HepG2 (cell line): ENCODE data around the gene ITGB1. TPM values are rescaled to one million over a fixed set of nuclear protein-coding genes. Genes with fewer than 3 reads are reported as not detected.
A peak's percentile ranks its signal among the peaks of the same experiment; 100 is the strongest.

ENCODE experiments used
- ATAC-seq: fragments of 200-7000 bp; cut with Tn5 transposase; 3 replicates; pipeline ENCODE4 v1.9.1; 2020; ENCODE audit warnings: mild to moderate bottlenecking, moderate library complexity
- BruUV-seq: library from RNA; stranded (reverse); fragments of 400-500 nt; replicated peaks from 2 replicates; lab custom pipeline; 2021; lab: Mats Ljungman, UMichigan
- CTCF ChIA-PET: fragments of 300-600 bp; formaldehyde crosslinking; extraction: SDS; loops from one replicate; lab custom pipeline; 2021; ENCODE audit warnings: low total read pairs, inconsistent platforms, low intra/inter-chr PET ratio; lab: Yijun Ruan, JAX
- POLR2A ChIA-PET: fragments of 350-600 bp; sonication (Branson Sonifier 250); formaldehyde crosslinking; loops from one replicate; lab custom pipeline; 2020; ENCODE audit warnings: antibody characterized with exemption, inconsistent platforms; lab: Yijun Ruan, JAX
- DNase-seq: peaks from one replicate; pipeline ENCODE4 v3.0.0-alpha.2; 2015; ENCODE audit warnings: low spot score
- FAIRE-seq: peaks from 3 replicates; lab custom pipeline; 2011; peaks lifted over from hg19 to GRCh38; lab: Jason Lieb, UNC
- H2AFZ ChIP-seq: one replicate; pipeline ENCODE4 v1.6.1; 2011; ENCODE audit warnings: low read length, inconsistent platforms
- H3K27ac ChIP-seq: fragments of 300-600 bp; 3 replicates; pipeline ENCODE4 v1.8.0; 2011; ENCODE audit warnings: mixed run types, mild to moderate bottlenecking, mixed read lengths, low read length, inconsistent platforms; ENCODE audit not compliant: insufficient read depth; ENCODE audit errors: extremely low read length
- H3K27me3 ChIP-seq, 2 experiments: fragments of 200-600 bp in 1 of 2; 2 replicates in 1 of 2; 3 replicates in 1 of 2; pipeline versions ENCODE4 v1.6.0 to v1.8.0; 2011; ENCODE audit warnings: low read length in 2 of 2, mild to moderate bottlenecking in 2 of 2, moderate library complexity in 2 of 2, inconsistent platforms in 1 of 2; ENCODE audit not compliant: insufficient read depth in 2 of 2, control insufficient read depth in 1 of 2
- H3K36me3 ChIP-seq, 2 experiments: fragments of 200-600 bp in 1 of 2; replicated peaks in 1 of 2; 2 replicates in 1 of 2; 3 replicates in 1 of 2; pipeline versions ENCODE4 v1.5.1 to v1.8.0; 2011; ENCODE audit warnings: low read length in 2 of 2, inconsistent platforms in 1 of 2; ENCODE audit not compliant: insufficient read depth in 2 of 2, control insufficient read depth in 1 of 2
- H3K4me1 ChIP-seq: 2 replicates; pipeline ENCODE4 v1.5.1; 2012; ENCODE audit warnings: low read length, inconsistent platforms; ENCODE audit not compliant: insufficient read depth
- H3K4me2 ChIP-seq: 2 replicates; pipeline ENCODE4 v1.6.0; 2011; ENCODE audit warnings: low read depth, low read length, inconsistent platforms
- H3K4me3 ChIP-seq, 3 experiments: fragments of 200-600 bp in 1 of 3; sonication (generic), shearing (Covaris generic) in 1 of 3; replicated peaks in 1 of 3; 2 replicates each; pipeline ENCODE4 v1.5.1; 2011 to 2016; ENCODE audit warnings: low read length in 3 of 3, inconsistent platforms in 2 of 3, low read depth in 2 of 3, mild to moderate bottlenecking in 2 of 3, control low read depth in 1 of 3, mixed read lengths in 1 of 3; ENCODE audit not compliant: insufficient read depth in 1 of 3
- H3K79me2 ChIP-seq: one replicate; pipeline ENCODE4 v1.6.1; 2011; ENCODE audit warnings: low read length, inconsistent platforms; ENCODE audit not compliant: insufficient read depth
- H3K9ac ChIP-seq: 2 replicates; pipeline ENCODE4 v1.6.0; 2011; ENCODE audit warnings: mild to moderate bottlenecking, low read depth, low read length, inconsistent platforms; ENCODE audit not compliant: insufficient read depth
- H3K9me3 ChIP-seq: 2 replicates; pipeline ENCODE4 v1.5.1; 2012; ENCODE audit warnings: mild to moderate bottlenecking, low read length
- H4K20me1 ChIP-seq: 2 replicates; pipeline ENCODE4 v1.6.0; 2011; ENCODE audit warnings: inconsistent platforms, mild to moderate bottlenecking, low read length, moderate library complexity; ENCODE audit not compliant: insufficient read depth
- FUBP1 ChIP-seq: sonication (generic); formaldehyde crosslinking; IDR thresholded peaks from 2 replicates; pipeline ENCODE4 v1.5.1; 2020; ENCODE audit warnings: missing genetic modification reagents, mild to moderate bottlenecking, borderline replicate concordance
- HMGXB3 ChIP-seq: sonication (generic); formaldehyde crosslinking; IDR thresholded peaks from 2 replicates; pipeline ENCODE4 v1.4.0; 2020; ENCODE audit warnings: missing genetic modification reagents, borderline replicate concordance
- HMGXB4 ChIP-seq, 2 experiments: sonication (generic) in 1 of 2; formaldehyde crosslinking in 1 of 2; IDR thresholded peaks; 2 replicates each; pipeline versions ENCODE4 v1.4.0 to v1.6.1; 2018 to 2020; ENCODE audit warnings: missing genetic modification reagents in 2 of 2, borderline replicate concordance in 1 of 2, low read depth in 1 of 2, mild to moderate bottlenecking in 1 of 2, missing biosample characterization in 1 of 2
- IKZF5 ChIP-seq: IDR thresholded peaks from 2 replicates; pipeline ENCODE4 v1.6.1; 2018; ENCODE audit warnings: missing genetic modification reagents, mild to moderate bottlenecking, missing compliant biosample characterization
- KDM5A ChIP-seq: fragments of 200-600 bp; sonication (generic); IDR thresholded peaks from 2 replicates; pipeline ENCODE4 v1.7.0; 2018; ENCODE audit warnings: antibody characterized with exemption, mild to moderate bottlenecking, low read length, borderline replicate concordance
- MXD3 ChIP-seq: IDR thresholded peaks from 2 replicates; pipeline ENCODE4 v1.6.1; 2016; ENCODE audit warnings: mild to moderate bottlenecking, missing biosample characterization, missing genetic modification reagents
- POLR2AphosphoS5 ChIP-seq: IDR thresholded peaks from 2 replicates; pipeline ENCODE4 v1.6.1; 2012; ENCODE audit warnings: low read depth, low read length
- TAF15 ChIP-seq: fragments of 200-400 bp; formaldehyde crosslinking; IDR thresholded peaks from one replicate; pipeline ENCODE4 v1.6.1; 2018; ENCODE audit warnings: mild to moderate bottlenecking, low read depth, low read length; ENCODE audit not compliant: poor library complexity, severe bottlenecking
- TARDBP ChIP-seq: sonication (generic); formaldehyde crosslinking; IDR thresholded peaks from 2 replicates; pipeline ENCODE4 v1.8.0; 2022; ENCODE audit warnings: mild to moderate bottlenecking, missing genetic modification reagents
- ZNF296 ChIP-seq: sonication (generic); formaldehyde crosslinking; conservative IDR thresholded peaks from 2 replicates; pipeline ENCODE4 v1.5.0; 2020; ENCODE audit warnings: mild to moderate bottlenecking, missing genetic modification reagents
- ZNF44 ChIP-seq: sonication (generic); formaldehyde crosslinking; IDR thresholded peaks from 2 replicates; pipeline ENCODE4 v1.5.1; 2020; ENCODE audit warnings: mild to moderate bottlenecking, missing genetic modification reagents
- ZNF775 ChIP-seq: sonication (generic); formaldehyde crosslinking; IDR thresholded peaks from 2 replicates; pipeline ENCODE4 v1.4.0; 2020; ENCODE audit warnings: missing genetic modification reagents, mild to moderate bottlenecking, moderate library complexity, borderline replicate concordance
- WGBS: methylation state at CpG from one replicate; pipeline ENCODE4 v1.1.6; 2017; ENCODE audit warnings: low lambda C conversion rate; 5-methylcytosine and 5-hydroxymethylcytosine counted together
- in situ Hi-C: cut with HindIII; loops from 2 replicates; pipeline ENCODE4 v1.10.0; 2017; ENCODE audit warnings: low pct_unique_long_range_greater_than_20kb; ENCODE audit not compliant: extremely low pct_ligation_motif_present
- intact Hi-C: fragments of 100-400 bp; cut with micrococcal nuclease; formaldehyde crosslinking; loops from one replicate; pipeline ENCODE4 v1.10.0; 2022; ENCODE audit not compliant: unreplicated experiment
- polyA plus RNA-seq, 8 experiments: library from polyadenylated mRNA; depleted of rRNA in 3 of 8; stranded (reverse) in 7 of 8; unstranded in 1 of 8; fragments of >200 nt; fragmentation: Illumina TruSeq in 4 of 8; extraction: Trizol in 4 of 8; gene quantifications; 2 replicates each; pipeline versions ENCODE4 v1.2.1 to v1.2.3, GENCODE V29; 2011 to 2016; ENCODE audit warnings: low read depth in 4 of 8, missing spikeins in 1 of 8, mixed read lengths in 1 of 8; ENCODE audit not compliant: insufficient read depth in 1 of 8
- total RNA-seq, 5 experiments: library from RNA; depleted of rRNA; stranded (reverse); fragments of >200 nt; fragmentation: Illumina TruSeq; extraction: Trizol; gene quantifications; 2 replicates each; pipeline ENCODE4 v1.2.3, GENCODE V29; 2016; ENCODE audit warnings: low read depth in 1 of 5

ITGB1 gene
- total and polyA plus RNA-seq, 2 of the 13 experiments (the other 11 are each of a cell fraction or from before 2014, with no cell fraction given) = 190 to 204 TPM

- peak overlapping the region; percentile 91 to 95 (median 95); a peak in 5 of 6 replicates for H3K4me3 ChIP-seq
- TF ChIP-seq KDM5A (no peak), IKZF5 (CRISPR knock-in tag) (no peak), ZNF775 (no peak), POLR2AphosphoS5 (no peak), HMGXB3 (CRISPR knock-in tag) (no peak), TAF15 (no peak), ZNF44 (no peak), TARDBP (no peak), MXD3 (no peak), ZNF296 (CRISPR knock-in tag) (no peak), FUBP1 (no peak), HMGXB4 (CRISPR knock-in tag; IDR thresholded peaks at IDR 0.05; ENCODE audit: borderline replicate concordance in 1 of 2, low read depth in 1 of 2) (no peak)
These were observed 2.7 kb downstream of the ITGB1 start for GRCh38 chr10:32955299-32955772.

More at GRCh38 chr10:32955299-32955772, 2.7 kb downstream of the ITGB1 start:
- Histone ChIP-seq H3K79me2 (peaks cover 94% of the 10 kb centered on the region), H3K4me2 (peak overlapping the region; percentile 70), H3K27ac (peak overlapping the region; percentile 19), H3K4me1 (peaks cover 70% of the 10 kb centered on the region), H4K20me1 (peaks cover 56% of the 10 kb centered on the region), H3K36me3 (peaks cover 2 to 5% of the 10 kb centered on the region in 2 experiments; a peak in 1 of 5 replicates), H3K27me3 (no peaks in the 10 kb centered on the region; a peak in 1 of 5 replicates), H2AFZ (no peak overlapping the region), H3K9ac (peak overlapping the region; percentile 99), H3K9me3 (no peaks in the 10 kb centered on the region)
- in situ Hi-C loops = loop anchor here (5.0 kb wide), 1 partner anchor 52 kb away; no protein-coding TSS in a partner anchor
- ChIA-PET CTCF (no interaction called here), POLR2A (interaction anchor here (3.5 to 4.3 kb wide), 2 partner anchors 11 to 26 kb away, joined by 18 to 38 read pairs; no protein-coding TSS in a partner anchor)
- DNase-seq (no peak), FAIRE-seq (no peak), ATAC-seq (no peak)
- WGBS = 29% methylated on average over 4 of the region's 4 CpGs
- BruUV-seq = no TSS peak
- intact Hi-C loops = loop anchor here (10.0 kb wide), 1 partner anchor 51 kb away; no protein-coding TSS in a partner anchor
